ENCODE data around the gene BTRC.
A peak's percentile ranks its signal among the peaks of the same experiment; 100 is the strongest.
"Not testable (repeated sequence)": the region's sequence is repeated elsewhere in the genome, so short reads cannot be mapped to it uniquely, and the experiment has no call there.

Gene BTRC

GRCh38 chr10:101570428-101571270, 216.7 kb downstream of the BTRC start:
- DNase-seq = peak; percentile 2

- DNase-seq = no peak
These were observed 217.4 kb downstream of the BTRC start for GRCh38 chr10:101571271-101571925.

GRCh38 chr10:101572126-101572525, 218.2 kb downstream of the BTRC start:
- no peak for DNase-seq

- no peak for DNase-seq
These were observed 218.8 kb downstream of the BTRC start for GRCh38 chr10:101572785-101573184.

GRCh38 chr10:101573885-101574753, 220.2 kb downstream of the BTRC start:
- DNase-seq = no peak

- no peak for DNase-seq
These were observed 221.1 kb downstream of the BTRC start for GRCh38 chr10:101575091-101575490.

- DNase-seq = no peak
These were observed 221.7 kb downstream of the BTRC start for GRCh38 chr10:101575580-101576210.

- no peak for DNase-seq
These were observed 222.4 kb downstream of the BTRC start for GRCh38 chr10:101576211-101576863.

GRCh38 chr10:101577121-101577871, 223.3 kb downstream of the BTRC start:
- DNase-seq = no peak

GRCh38 chr10:101578192-101578591, 224.2 kb downstream of the BTRC start:
- DNase-seq = no peak

GRCh38 chr10:101578803-101579515, 225.0 kb downstream of the BTRC start:
- no peak for DNase-seq

- no peak for DNase-seq
These were observed 225.5 kb downstream of the BTRC start for GRCh38 chr10:101579516-101579870.

GRCh38 chr10:101580486-101581399, 226.8 kb downstream of the BTRC start:
- no peak for DNase-seq

GRCh38 chr10:101585841-101586240, 231.9 kb downstream of the BTRC start:
- no peak for DNase-seq

- peak; percentile 92 for DNase-seq
These were observed 234.0 kb downstream of the BTRC start, which contains the start of the genes DPCD and POLL for GRCh38 chr10:101587725-101588653. DPCD (plus strand) TSS chr10:101588321; CDS start chr10:101588337, 16 bp downstream. POLL (minus strand) TSS chr10:101588257; CDS start chr10:101587360, 897 bp downstream.

- no peak for DNase-seq
These were observed 234.9 kb downstream of the BTRC start for GRCh38 chr10:101588879-101589278.

GRCh38 chr10:101593331-101593730, 239.4 kb downstream of the BTRC start:
- DNase-seq = not testable (repeated sequence)
